ENCODE measurements around the gene RIPOR2.

The RIPOR2 gene, protein sequence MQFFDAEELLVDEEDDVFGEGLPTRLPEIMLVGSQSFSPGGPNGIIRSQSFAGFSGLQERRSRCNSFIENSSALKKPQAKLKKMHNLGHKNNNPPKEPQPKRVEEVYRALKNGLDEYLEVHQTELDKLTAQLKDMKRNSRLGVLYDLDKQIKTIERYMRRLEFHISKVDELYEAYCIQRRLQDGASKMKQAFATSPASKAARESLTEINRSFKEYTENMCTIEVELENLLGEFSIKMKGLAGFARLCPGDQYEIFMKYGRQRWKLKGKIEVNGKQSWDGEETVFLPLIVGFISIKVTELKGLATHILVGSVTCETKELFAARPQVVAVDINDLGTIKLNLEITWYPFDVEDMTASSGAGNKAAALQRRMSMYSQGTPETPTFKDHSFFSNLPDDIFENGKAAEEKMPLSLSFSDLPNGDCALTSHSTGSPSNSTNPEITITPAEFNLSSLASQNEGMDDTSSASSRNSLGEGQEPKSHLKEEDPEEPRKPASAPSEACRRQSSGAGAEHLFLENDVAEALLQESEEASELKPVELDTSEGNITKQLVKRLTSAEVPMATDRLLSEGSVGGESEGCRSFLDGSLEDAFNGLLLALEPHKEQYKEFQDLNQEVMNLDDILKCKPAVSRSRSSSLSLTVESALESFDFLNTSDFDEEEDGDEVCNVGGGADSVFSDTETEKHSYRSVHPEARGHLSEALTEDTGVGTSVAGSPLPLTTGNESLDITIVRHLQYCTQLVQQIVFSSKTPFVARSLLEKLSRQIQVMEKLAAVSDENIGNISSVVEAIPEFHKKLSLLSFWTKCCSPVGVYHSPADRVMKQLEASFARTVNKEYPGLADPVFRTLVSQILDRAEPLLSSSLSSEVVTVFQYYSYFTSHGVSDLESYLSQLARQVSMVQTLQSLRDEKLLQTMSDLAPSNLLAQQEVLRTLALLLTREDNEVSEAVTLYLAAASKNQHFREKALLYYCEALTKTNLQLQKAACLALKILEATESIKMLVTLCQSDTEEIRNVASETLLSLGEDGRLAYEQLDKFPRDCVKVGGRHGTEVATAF

DNA sequence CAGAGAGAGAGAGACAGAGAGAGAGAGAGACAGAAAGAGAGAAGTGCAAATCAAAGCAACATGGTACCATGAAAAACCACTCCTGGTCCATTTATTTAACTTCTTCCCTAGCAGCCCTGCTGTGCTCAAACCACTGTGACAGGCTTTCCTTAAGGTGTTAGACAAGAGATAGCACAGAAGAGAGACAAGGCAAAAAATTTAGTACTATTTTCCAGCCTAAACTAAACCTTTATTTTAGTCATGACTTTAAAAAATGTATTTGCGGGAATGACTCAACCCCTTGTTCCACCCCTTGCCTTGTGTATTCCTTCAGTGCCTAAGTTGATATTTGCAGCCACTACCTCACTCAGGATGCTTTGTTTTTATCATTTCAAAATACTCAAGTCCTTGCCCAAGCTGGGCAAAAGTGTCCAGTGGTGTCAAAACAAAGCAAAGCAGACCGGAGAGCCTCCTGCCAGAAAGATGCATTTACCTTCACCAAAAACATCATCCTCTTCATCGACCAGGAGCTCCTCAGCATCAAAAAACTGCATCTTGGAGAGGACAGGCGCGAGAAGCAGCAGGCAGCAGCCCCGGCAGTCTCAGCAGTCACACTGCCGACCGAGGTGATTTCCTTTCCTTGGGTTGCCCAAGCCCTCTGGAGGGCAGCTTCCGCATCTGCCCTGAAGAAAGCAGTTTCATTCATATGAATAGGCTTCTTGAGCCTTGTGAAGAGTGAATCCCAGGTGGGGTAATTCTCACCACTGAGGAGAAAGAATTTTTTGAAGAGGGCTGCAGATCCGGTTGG lies at the start of gene RIPOR2:
RIPOR2 (minus strand) TSS at position 595 of the 787 bp plus-strand sequence; CDS start at position 533, 62 bp downstream.
- DNase-seq (ENCODE audit: low spot score) = no peak

DNA sequence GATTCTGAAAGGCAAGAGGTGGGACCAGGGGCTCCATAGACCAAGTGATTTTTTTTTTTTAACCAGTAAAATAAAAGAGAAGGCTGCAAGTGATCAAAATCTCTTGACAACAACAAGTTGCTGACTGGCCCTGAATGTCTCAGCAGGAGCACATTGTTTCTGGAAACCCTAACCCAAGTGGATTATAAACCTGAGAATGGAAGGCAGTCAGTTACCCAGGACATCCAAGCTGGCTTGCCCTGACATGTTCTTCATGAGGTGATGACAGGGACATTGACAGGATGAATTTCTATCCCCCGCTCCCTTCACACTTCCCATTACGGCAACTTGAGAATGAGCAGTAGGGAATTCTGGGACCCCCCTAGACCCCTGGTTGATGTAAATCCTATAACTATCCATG lies 49.6 kb upstream of the RIPOR2 start:
- no peak for DNase-seq (ENCODE audit: low spot score)

DNA sequence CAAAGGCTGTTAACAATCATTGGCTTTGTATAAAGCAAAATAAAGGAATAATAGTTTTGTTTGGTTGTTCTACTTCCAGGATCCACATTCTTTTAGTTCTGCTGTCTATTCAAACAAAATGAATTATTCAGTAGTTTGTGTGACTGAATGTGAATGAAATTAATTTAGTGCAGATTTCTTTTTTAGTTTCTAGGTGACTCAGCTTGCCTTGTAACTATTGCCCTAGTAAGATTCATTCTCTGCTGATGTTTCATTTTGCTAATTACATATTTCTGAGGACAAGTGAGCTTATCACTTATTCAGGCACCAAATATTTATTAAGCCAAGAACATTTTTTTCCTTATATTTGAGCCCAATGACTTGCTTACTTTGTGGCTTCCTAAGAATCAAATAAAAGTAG lies 46.5 kb upstream of the RIPOR2 start:
- no peak for DNase-seq (ENCODE audit: low spot score)

DNA sequence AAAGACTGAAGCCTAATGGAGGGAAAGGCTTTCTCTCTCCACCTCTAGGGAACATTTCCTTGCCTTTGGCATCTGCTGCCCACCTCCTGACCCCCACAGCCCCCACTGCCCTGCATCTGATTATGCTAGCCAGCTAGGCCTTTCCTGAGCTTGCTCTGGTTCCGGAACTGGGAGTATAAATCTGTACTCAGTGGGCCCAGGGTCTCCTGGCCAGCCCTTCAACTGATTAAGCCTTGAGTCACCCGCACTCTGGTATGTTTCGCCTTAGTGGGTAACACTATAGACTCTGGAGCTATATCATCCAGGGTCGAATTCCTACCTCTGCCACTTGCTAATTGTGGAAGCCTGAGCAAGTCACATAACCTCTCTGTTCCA lies 45.6 kb upstream of the RIPOR2 start:
- no peak for DNase-seq (ENCODE audit: low spot score)

DNA sequence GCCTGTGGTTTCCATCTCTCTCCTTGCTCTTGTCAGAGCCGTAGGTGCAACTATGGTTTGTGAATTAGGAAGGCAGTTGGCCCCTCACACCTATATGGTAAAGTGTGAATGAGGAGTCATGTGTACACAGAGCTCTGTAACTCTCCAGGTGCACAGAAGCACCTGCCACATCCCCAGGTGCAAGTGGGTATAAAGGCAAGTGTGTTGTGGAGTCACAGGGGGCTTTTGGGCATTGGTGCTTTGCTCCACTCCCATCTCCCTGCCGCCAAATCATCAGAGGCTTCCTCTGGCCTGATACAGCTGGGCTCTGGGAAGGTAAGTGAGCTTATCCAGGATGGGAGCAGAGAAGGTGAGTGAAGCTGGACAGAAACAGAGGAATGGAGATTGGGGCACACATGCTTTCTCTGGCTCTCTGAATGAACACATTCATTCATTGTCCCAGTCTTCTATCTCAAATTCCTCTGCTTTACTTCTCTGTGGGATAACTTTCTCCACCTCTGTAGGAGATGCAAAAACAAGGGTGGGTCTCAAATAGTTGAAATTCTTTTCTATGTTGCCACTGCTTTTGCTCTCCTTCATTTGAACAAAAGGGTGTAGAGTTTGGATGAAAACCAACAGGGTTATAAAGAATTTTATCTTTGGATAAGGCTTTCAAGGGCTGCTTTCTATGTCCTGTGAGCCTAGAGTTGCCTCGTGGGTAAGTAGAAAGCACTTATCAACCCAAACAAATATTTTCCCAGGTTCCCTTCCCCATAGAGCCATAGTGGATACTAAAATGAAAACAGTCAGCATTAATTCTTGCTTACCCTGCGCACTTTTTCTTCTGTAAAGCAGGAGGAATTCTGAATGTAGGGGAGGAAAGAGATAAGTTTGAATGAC lies 45.0 kb upstream of the RIPOR2 start:
- no peak for DNase-seq (ENCODE audit: low spot score)

DNA sequence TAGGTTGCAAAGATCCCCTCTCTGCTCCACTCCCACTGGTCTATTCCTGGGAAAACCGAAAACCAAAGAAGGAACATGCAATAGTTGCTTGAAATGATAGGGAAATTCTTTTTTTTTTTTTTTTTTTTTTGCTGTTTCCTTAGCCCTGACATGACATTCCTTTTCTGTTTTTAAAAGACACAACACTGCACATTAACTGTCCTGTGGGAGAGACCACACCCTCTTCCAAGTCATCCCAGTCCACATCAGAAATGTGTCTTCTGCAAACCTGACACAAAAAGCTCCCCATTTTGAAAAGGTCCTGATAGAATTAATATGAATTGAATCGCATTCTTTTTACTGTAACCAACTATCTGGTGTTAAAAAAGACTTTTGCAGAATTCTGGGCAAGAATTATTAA lies 43.4 kb upstream of the RIPOR2 start:
- no peak for DNase-seq (ENCODE audit: low spot score)

DNA sequence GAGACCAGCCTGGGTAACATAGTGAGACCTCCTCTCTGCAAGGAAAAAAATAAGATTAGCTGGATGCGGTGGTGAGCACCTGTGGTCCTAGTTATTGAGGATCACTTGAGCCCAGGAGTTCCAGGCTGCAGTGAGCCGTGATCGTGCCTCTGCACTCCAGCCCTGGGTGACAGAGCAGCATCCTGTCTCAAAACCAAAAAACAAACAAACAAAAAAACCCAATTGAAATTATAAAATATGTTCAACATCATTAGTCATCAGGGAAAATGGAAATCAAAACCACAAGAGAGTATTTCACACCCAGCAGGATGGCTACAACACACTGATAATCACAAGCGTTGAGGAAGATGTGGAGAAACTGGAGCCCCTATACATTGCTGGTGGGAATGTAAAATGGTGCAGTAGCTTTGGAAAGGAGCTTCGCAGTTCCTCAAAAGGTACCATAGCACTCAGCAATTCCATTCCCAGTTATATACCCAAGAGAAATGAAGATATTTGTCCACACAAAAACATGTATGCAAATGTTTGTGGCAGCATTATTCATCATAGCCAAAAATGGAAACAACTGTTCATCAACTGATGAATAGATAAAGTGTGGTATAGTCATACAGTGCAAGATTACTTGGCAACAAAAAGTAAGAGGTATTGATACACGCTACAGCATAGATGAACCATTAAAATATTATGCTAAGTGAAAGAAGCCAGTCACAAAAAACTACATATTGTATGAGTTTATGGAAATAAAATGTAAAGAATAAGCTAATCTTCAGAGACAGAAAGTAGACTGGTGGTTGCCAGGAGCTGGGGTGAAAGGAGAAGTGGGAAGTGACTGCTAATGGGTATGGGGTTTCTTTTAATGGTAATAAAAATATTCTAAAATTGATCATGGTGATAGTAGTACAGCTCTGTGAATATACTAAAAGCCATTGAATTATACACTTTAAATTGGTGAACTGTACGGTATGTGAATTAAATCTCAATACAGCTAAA lies 38.7 kb upstream of the RIPOR2 start:
- DNase-seq (ENCODE audit: low spot score) = no peak

DNA sequence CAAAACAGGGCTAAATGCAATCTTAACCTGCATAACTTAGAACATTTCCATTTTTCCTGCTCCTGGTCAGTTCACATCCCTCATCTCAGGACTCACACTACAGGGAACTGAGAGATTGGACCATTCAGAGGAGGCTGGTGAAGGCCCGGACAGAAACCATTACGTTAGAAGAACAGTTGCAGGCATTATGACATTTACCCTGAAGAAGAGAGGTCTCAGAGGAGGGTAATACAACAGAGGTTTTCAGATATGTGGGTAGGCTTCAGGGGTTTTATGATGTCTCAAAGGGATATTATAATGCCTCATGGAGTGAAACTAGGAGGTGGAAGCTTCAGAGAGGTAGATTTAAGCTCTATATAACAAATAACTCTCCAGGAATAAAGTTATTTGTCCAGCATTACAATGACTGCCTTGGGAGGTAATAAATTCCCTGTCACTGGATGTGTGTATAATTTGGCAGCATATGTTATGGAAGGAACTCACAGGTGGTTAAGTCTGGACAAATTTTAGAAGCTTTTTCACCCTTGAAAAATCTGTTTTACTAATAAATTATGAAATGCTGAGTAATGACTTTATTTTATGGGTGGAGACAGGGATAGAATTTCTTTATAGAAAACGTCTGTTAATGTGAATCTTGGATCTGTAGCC lies 36.7 kb upstream of the RIPOR2 start:
- no peak for DNase-seq (ENCODE audit: low spot score)

DNA sequence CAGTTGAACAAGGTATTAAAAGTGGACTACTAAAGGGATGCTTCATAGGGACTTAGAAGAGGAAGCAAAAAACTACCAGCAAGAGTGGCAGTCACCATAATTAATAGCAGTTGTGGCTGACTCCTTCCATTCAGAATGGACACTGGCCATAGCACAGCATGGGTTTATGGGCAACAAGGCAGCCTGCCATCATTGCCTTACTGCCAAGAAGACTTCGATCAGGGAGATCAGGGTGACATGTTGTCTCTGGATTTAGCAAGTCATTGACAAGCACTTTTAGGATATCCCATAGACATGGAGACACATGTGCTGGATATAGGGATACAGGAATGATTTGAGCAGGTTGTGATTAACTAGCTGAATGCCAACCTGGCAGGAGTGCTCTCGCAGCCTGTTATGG lies 35.3 kb upstream of the RIPOR2 start:
- no peak for DNase-seq (ENCODE audit: low spot score)

DNA sequence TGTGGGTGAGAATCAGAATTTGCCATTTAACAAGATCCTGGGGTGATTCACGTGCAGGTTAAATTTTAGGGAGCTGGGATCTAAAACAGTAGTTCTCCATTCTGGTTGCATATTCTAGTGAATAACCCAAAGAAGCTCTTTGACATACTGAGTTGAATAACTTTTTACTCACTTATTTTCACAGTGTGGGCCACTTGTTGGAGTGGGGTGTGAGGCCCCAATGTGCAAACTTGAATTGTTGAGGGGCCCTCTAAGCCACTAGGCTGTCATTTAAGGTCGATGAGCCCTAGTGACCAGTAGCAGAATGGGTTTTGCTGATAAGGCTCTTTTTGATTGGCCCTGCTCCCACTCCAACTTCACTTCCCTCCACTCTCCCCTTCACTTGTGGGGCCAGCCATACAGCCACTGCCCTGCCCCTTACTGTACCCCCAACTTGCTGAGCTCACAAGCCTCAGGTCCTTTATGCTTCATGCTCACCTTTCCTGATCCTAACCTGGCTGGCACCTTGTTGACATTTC lies 33.6 kb upstream of the RIPOR2 start:
- no peak for DNase-seq (ENCODE audit: low spot score)

DNA sequence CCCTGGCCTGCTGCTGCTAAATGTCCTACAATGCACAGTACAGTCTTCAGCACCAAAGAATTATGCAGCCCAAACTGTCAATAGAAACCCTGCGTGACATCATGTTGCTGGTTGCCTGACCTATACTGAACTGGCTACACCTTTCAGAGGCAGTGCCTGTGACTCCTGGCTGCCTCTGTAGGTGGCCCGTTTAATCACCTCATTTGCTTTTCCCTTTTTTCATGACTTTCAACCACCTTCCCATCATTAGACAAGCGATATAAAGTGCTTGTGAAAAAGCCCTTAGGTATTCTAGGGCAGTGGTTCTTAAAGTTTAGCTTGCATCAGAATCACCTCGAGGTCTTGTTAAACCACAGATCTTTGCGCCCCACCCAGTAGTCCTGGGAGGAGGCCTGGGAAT lies 33.0 kb upstream of the RIPOR2 start:
- no peak for DNase-seq (ENCODE audit: low spot score)

DNA sequence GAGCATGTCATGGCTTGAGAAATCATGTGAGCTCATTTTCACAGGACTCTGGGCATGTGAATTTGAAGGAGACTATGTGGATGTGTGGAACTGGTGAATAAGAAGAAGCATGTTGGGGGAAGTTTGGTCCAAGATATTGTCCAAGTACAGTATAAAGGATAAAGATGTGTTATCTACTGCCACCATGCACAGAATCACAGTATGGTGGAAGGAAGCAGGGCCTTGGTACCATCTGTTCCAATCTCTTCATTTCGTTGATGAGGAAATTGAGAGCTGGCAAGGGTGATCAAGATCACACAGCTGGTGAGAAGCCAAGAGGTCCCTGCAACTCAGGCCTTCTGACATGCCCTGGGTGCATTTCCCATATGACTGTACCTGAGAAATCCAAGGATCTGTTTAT lies 31.5 kb upstream of the RIPOR2 start:
- no peak for DNase-seq (ENCODE audit: low spot score)

DNA sequence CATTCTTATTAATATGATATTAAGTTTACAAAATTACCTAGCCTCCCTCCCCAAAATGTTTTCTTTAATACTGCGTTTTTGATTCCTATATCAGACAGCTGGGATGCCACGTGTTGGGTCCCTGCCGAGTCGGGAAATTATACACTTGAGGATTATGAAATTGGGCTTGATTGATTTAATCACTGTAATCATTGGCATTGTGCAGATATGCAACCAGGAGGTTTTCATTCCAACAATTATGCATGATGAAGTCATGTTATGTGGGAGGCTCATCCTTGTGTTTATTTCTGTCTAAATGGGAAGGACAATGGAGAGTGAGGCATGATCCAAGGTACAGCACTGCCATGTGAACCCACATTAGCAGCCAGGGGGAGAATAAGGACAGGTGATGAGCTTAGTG lies 30.6 kb upstream of the RIPOR2 start:
- DNase-seq (ENCODE audit: low spot score) = no peak

DNA sequence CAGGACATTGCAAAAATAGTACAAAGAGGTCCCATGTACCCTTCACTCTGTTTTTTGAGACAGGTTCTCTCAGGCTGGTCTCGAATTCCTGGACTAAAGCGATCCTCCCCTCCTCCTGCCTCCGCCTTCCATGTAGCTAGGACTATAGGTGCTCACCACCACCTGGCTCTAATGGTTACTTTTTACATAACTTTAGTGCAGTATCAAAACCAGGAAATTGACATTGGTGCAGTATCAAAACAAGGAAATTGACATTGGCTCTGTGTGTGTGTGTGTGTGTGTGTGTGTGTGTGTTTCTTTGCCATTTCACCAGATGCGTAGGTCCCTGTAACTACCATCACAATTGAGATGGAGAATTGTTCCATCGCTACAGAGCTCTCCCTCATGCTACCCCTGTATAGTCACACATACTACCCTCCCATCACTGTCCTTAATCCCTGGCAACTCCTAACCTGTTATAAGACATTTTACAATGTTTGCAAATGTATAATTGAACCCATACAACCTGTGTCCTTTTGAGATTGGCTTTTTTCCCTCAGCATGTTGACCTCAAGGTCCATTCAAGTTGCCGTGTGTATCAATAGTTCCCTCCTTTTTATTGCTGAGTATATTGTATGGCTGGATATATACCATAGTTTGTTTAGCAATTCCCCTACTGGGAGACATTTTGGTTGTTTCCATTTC lies 28.3 kb upstream of the RIPOR2 start:
- no peak for DNase-seq (ENCODE audit: low spot score)

DNA sequence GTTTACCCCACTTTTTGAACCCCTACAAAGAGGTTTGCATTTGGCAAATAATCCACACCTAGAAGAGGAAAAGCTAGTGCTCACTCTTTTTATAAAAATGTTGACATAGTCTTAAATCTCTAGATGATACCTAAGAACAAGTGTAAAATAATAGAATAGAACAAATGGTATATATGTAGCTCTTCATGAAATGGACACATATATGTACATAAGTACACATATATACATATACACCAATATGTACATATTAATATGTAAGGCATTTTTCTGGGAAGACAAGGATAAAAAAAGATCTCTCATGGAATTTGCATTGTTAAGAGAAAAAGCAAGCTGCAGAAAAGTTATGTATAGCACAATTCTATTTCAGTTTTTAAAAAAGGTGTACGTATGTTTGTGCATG lies 27.6 kb upstream of the RIPOR2 start:
- no peak for DNase-seq (ENCODE audit: low spot score)

DNA sequence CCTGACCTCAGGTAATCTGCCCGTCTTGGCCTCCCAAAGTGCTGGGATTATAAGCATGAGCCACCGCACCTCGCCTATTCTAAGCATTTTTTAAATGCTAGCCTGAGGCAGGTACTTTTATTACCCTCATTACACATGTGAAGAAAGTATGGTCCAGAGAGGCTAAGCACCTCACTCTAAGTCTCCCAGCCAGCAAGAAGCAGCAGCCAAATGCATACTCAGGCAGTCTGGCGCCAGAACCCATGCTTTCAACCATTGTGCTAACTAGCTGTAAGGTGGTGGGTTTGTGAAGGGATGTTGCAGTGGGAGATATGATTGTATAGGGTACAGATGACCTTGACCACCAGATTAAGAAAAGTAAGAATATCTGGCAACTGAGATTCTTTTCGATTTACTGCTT lies 26.1 kb upstream of the RIPOR2 start:
- DNase-seq (ENCODE audit: low spot score) = no peak

DNA sequence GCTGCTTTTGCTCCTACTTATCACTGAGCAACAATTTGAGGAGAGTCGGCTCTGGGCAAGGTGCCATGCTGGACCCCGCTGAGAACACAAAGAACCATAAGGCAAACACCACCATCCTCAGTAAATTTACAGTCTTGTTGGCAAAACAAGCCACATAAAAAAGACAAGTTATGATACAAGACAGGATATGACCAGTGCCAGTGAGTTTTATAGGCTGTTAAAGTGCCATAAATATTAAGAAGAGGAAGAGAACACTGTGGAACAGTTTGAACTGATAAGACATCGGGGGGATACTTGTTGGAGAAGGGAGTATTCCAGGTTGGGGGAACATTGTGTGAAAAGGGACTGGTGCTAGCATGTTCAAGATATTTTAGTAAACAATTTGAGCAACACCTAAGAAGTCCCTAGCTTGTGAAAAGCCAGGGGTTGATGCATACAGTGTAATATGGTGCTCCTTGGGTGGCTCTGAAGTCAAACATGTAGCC lies 25.3 kb upstream of the RIPOR2 start:
- DNase-seq (ENCODE audit: low spot score) = no peak

DNA sequence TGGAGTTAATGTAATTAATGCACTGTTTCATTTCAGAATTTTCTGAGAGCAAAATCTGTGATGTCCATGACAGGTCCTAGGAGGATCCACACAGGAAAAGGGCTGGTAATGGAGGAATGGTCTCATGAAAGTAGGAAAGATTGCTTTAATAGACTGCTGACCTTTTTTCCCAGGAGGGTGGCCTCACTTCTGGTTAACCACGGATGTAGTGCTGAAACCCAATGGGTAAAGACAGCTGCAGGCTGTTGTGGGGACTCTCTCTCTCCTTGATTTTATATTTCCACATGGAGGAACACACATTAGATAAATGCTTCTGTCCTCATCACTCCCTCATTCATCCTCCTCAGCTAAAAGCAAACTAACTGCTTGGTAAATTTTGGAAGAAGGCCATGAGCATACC lies 23.6 kb upstream of the RIPOR2 start:
- DNase-seq (ENCODE audit: low spot score) = no peak
